Fibroblast of lung (primary cell): Measurements from ENCODE around the gene FOXS1. TPM values are rescaled to one million over a fixed set of nuclear protein-coding genes. Genes with fewer than 3 reads are reported as not detected.

Source experiments
- DNase-seq, 2 donors: peaks; one replicate each; pipeline versions ENCODE4 v3.0.0 to v3.0.0-alpha.2; 2010; ENCODE audit warnings: low read depth in 2 of 2
- H2AFZ ChIP-seq: 2 replicates; pipeline ENCODE4 v1.5.1; 2012; ENCODE audit warnings: low read length, control low read depth, inconsistent platforms
- H3K27ac ChIP-seq: 2 replicates; pipeline ENCODE4 v1.5.1; 2011; ENCODE audit warnings: low read length, control low read depth; ENCODE audit not compliant: insufficient read depth
- H3K27me3 ChIP-seq: 2 replicates; pipeline ENCODE4 v1.5.1; 2011; ENCODE audit warnings: mild to moderate bottlenecking, low read length; ENCODE audit not compliant: control insufficient read depth, insufficient read depth
- H3K36me3 ChIP-seq: 2 replicates; pipeline ENCODE4 v1.5.1; 2011; ENCODE audit warnings: low read length; ENCODE audit not compliant: control insufficient read depth, insufficient read depth
- H3K4me1 ChIP-seq: 2 replicates; pipeline ENCODE4 v1.5.1; 2011; ENCODE audit warnings: low read length; ENCODE audit not compliant: control insufficient read depth, insufficient read depth; ENCODE audit errors: extremely low read depth
- H3K4me2 ChIP-seq: 2 replicates; pipeline ENCODE4 v1.5.1; 2011; ENCODE audit warnings: low read length, control low read depth; ENCODE audit not compliant: insufficient read depth; ENCODE audit errors: extremely low read depth
- H3K4me3 ChIP-seq, 4 experiments: fragments of 200-600 bp in 1 of 4; sonication (generic) in 1 of 4; replicated peaks in 1 of 4; 2 replicates each; pipeline ENCODE4 v1.5.1; 2011 to 2016; ENCODE audit warnings: low read length in 4 of 4, low read depth in 3 of 4, mild to moderate bottlenecking in 3 of 4, control low read depth in 2 of 4, inconsistent platforms in 1 of 4, mixed read lengths in 1 of 4; ENCODE audit not compliant: insufficient read depth in 1 of 4; ENCODE audit errors: control extremely low read depth in 1 of 4
- H3K79me2 ChIP-seq: 2 replicates; pipeline ENCODE4 v1.5.1; 2012; ENCODE audit warnings: mild to moderate bottlenecking, low read length, inconsistent platforms; ENCODE audit not compliant: control insufficient read depth, insufficient read depth
- H3K9ac ChIP-seq: 2 replicates; pipeline ENCODE4 v1.5.1; 2011; ENCODE audit warnings: mild to moderate bottlenecking, low read length, control low read depth; ENCODE audit not compliant: insufficient read depth
- H3K9me3 ChIP-seq: 2 replicates; pipeline ENCODE4 v1.5.1; 2012; ENCODE audit warnings: low read depth, low read length; ENCODE audit not compliant: control insufficient read depth, insufficient read depth
- H4K20me1 ChIP-seq: 2 replicates; pipeline ENCODE4 v1.5.1; 2011; ENCODE audit warnings: low read length; ENCODE audit not compliant: control insufficient read depth, insufficient read depth; ENCODE audit errors: extremely low read depth
- CTCF ChIP-seq, 2 donors: IDR thresholded peaks in 1 of 2; conservative IDR thresholded peaks in 1 of 2; 1 replicate in 1 of 2; 2 replicates in 1 of 2; pipeline ENCODE4 v1.5.1; 2011 to 2012; ENCODE audit warnings: low read length in 2 of 2, control low read depth in 1 of 2, inconsistent platforms in 1 of 2, low read depth in 1 of 2, mild to moderate bottlenecking in 1 of 2
- EZH2 ChIP-seq: IDR thresholded peaks from 2 replicates; pipeline ENCODE4 v1.5.1; 2012; ENCODE audit warnings: low read length, control low read depth, mild to moderate bottlenecking; ENCODE audit errors: missing control alignments
- polyA plus RNA-seq, 2 donors: library from polyadenylated mRNA; depleted of rRNA in 1 of 2; stranded (reverse) in 1 of 2; unstranded in 1 of 2; fragments of >200 nt; gene quantifications; 2 replicates each; pipeline ENCODE4 v1.2.1, GENCODE V29; 2011 to 2012; ENCODE audit warnings: missing spikeins in 1 of 2
- total RNA-seq: library from RNA; depleted of rRNA; stranded (reverse); fragments of >200 nt; gene quantifications from 2 replicates; pipeline ENCODE4 v1.2.1, GENCODE V29; 2014

The FOXS1 gene
- total and polyA plus RNA-seq, 2 donors (not counting 1 experiment from before 2014, with no cell fraction given) = under 0.01 TPM; not detected in 1

- no peak for DNase-seq
- Histone ChIP-seq H3K36me3 (no peaks in the 10 kb centered on the region), H3K4me2 (no peak overlapping the region), H3K9ac (no peak overlapping the region), H3K79me2 (no peaks in the 10 kb centered on the region), H3K27ac (no peak overlapping the region), H2AFZ (no peak overlapping the region), H3K27me3 (no peaks in the 10 kb centered on the region), H3K4me3 (no peak overlapping the region), H4K20me1 (no peaks in the 10 kb centered on the region), H3K9me3 (no peaks in the 10 kb centered on the region), H3K4me1 (no peaks in the 10 kb centered on the region)
- TF ChIP-seq CTCF (conservative IDR thresholded peaks at IDR 0.05 in 1 of 2, IDR thresholded peaks at IDR 0.05 in 1 of 2; ENCODE audit: low read depth in 1 of 2, low read length in 2 of 2) (no peak), EZH2 (no peak)
These were observed 24.0 kb downstream of the FOXS1 start for GRCh38 chr20:31821427-31821826.

GRCh38 chr20:31820228-31820627 is 25.2 kb downstream of the FOXS1 start:
- DNase-seq = no peak
- no peaks in the 10 kb centered on the region for H3K27me3 ChIP-seq
- H3K79me2 ChIP-seq = no peaks in the 10 kb centered on the region
- no peaks in the 10 kb centered on the region for H4K20me1 ChIP-seq
- H3K4me2 ChIP-seq = no peak overlapping the region
- no peak overlapping the region for H3K4me3 ChIP-seq
- TF ChIP-seq CTCF (conservative IDR thresholded peaks at IDR 0.05 in 1 of 2, IDR thresholded peaks at IDR 0.05 in 1 of 2; ENCODE audit: low read depth in 1 of 2, low read length in 2 of 2) (no peak), EZH2 (no peak)
- peaks cover 2% of the 10 kb centered on the region for H3K4me1 ChIP-seq
- no peak overlapping the region for H3K9ac ChIP-seq
- H3K36me3 ChIP-seq = no peaks in the 10 kb centered on the region
- no peak overlapping the region for H2AFZ ChIP-seq
- no peaks in the 10 kb centered on the region for H3K9me3 ChIP-seq
- no peak overlapping the region for H3K27ac ChIP-seq

- Histone ChIP-seq H3K27ac (no peak within 1 kb of the TSS), H2AFZ (no peak within 1 kb of the TSS), H3K9ac (no peak within 1 kb of the TSS), H3K9me3 (no peaks in the 10 kb centered on the region), H3K36me3 (no peaks in the 10 kb centered on the region), H3K4me2 (no peak within 1 kb of the TSS), H3K4me3 (no peak within 1 kb of the TSS), H3K4me1 (peaks cover 2% of the 10 kb centered on the region), H3K27me3 (no peaks in the 10 kb centered on the region), H3K79me2 (no peaks in the 10 kb centered on the region), H4K20me1 (no peaks in the 10 kb centered on the region)
- no peak for DNase-seq
- no peak for TF ChIP-seq EZH2
- TF ChIP-seq CTCF (conservative IDR thresholded peaks at IDR 0.05 in 1 of 2, IDR thresholded peaks at IDR 0.05 in 1 of 2; ENCODE audit: low read depth in 1 of 2, low read length in 2 of 2) = no peak
These were observed 26.2 kb downstream of the FOXS1 start, which contains the start of gene MYLK2 for GRCh38 chr20:31819083-31819784. TSS of gene MYLK2 (plus strand) at chr20:31819356. CDS start at chr20:31819581, 225 bp downstream.
